Adrenal gland (tissue), 5 donors: ENCODE results near the gene C3orf52.

Experiments used
- CTCF ChIP-seq, 6 experiments: fragments of 450-650 bp in 4 of 6; fragments of 200-600 bp in 2 of 6; sonication (generic) in 1 of 6; IDR thresholded peaks; 1 replicate in 5 of 6; 2 replicates in 1 of 6; pipeline versions ENCODE4 v1.5.1 to v1.8.0; 2016 to 2021; ENCODE audit warnings: antibody characterized with exemption in 6 of 6, mild to moderate bottlenecking in 2 of 6, moderate library complexity in 1 of 6
- POLR2A ChIP-seq, 2 donors: fragments of 450-650 bp; IDR thresholded peaks; one replicate each; pipeline ENCODE4 v1.6.1; 2017; ENCODE audit warnings: antibody characterized with exemption in 2 of 2, mild to moderate bottlenecking in 2 of 2, moderate library complexity in 1 of 2
- donor health status: DM: no; HTN: no; CAD: no.

- TF ChIP-seq CTCF (IDR thresholded peaks at IDR 0.05) (peak in 1 of 6 experiments; percentile 8), POLR2A (IDR thresholded peaks at IDR 0.05) (peak in 1 of 2 donors; percentile 48)
These were observed at the start of gene C3orf52 for GRCh38 chr3:112086076-112086854.
